GM15510 (cell line): ENCODE measurements around the gene HIVEP3.

Source experiments
- POLR2A ChIP-seq: IDR thresholded peaks from 3 replicates; pipeline ENCODE4 v1.6.1; 2011; ENCODE audit warnings: borderline replicate concordance; ENCODE audit not compliant: insufficient read length; ENCODE audit errors: extremely low read depth

Gene HIVEP3

DNA sequence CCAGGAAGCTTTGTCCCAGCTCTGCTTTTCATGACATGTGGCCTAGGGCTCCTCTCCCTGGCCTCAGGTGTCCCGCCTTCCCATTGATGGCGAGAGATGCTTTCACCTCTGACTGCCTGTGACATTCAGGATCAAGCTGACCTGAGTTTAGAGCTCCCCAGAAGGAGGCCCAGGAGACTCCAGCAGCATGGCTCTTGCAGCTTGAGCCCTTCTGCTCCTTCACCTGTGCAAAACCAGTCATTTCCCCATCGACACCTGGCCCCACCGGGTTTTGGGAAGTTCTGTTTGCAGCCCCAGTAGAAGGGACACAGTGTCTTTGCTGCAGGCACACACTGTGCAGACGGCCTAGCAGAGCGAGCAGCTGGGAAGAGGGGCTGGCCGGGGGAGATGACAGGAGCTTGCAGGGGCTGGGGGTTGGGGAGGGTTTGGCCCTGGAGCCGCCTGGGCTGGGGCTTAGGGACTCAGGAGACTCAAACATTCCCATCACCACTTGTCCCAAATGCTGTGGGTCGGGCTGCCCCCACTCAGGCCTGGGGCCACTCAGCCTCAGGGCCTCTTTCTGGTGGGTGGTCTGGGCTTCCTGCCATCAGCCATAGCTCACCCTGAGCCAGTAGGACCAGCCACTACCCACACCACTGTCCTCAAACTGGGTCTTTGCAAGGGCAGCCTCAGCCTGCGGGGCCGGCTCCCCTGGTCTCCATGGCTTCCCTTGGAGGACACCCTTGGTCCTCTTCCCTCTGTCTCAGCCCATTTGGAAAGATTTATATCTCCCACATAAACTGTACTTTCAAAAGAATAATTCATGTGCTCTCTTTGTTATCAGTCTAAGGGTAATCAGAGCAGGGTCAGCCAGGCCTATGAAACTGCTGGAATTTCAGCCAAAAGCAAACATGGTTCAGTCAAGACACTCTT, 430.4 kb downstream of the HIVEP3 start:
- no peak for TF ChIP-seq POLR2A

DNA sequence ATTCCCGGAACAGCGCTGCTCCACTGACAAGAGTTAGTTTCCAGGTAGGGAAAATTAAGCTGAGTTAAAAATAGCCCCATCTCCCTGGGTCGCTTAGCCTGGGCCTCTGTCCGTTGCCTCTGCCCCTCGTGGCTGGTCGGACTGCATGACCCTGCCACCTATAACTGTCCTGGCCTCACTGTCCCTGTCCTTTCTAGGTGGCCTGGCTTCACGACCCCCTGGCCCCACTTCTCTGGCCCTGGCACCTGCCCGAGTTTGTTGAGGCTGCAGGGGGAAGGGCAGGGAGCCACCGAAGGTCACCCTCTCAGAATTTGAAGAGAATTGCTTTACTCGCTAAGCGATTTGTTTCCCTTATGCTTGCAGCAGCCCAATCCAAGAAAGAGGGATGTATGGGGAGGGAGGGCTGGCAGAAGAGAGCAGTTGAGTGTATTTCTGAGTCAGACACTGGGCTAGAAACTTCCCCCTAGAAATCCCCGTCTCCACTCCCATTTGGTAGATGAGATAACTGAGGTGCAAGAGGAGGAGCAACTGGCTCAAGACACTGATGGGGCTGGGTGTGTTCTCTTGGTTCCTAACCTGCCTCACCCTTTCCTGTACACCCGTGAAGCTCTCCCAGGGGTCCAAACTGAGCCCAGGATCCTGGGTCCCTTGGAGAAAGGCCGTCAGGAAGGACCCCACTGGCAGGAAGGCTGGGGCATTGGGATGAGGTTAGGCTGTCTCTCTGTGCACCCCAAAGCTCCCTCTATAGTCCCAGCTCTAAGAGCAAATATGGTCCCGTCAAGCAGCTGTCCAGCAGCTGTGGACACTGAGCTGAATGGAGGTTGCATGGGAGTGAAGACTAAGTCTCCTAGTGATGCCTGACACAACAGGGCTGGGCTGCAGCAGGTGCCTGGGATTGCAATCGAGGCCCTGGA, 431.3 kb downstream of the HIVEP3 start:
- no peak for TF ChIP-seq POLR2A

GRCh38 chr1:41486371-41487125, 432.2 kb downstream of the HIVEP3 start:
- TF ChIP-seq POLR2A = no peak

DNA sequence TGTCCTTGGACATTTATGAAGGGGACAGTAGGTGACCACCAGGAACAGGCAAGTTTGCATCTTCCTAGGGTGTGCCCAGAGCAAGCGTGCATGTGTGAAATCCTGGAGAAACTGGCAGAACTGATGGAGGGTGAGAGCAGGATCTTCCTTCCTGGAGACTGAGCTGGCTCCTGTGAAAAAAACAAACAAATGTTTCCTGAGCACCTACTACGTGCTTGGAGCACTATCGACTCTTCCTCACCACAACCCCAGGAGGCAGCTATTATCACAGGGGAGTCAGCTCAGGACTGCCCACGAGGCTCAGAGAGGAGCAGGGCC, 432.7 kb downstream of the HIVEP3 start:
- no peak for TF ChIP-seq POLR2A

- no peak for TF ChIP-seq POLR2A
These were observed 433.1 kb downstream of the HIVEP3 start for GRCh38 chr1:41485605-41486004.

- TF ChIP-seq POLR2A = no peak
These were observed 434.1 kb downstream of the HIVEP3 start, which contains the start of gene EDN2 for GRCh38 chr1:41484402-41485241. Gene EDN2 (minus strand): TSS chr1:41484683. CDS start chr1:41484601, 82 bp downstream.

DNA sequence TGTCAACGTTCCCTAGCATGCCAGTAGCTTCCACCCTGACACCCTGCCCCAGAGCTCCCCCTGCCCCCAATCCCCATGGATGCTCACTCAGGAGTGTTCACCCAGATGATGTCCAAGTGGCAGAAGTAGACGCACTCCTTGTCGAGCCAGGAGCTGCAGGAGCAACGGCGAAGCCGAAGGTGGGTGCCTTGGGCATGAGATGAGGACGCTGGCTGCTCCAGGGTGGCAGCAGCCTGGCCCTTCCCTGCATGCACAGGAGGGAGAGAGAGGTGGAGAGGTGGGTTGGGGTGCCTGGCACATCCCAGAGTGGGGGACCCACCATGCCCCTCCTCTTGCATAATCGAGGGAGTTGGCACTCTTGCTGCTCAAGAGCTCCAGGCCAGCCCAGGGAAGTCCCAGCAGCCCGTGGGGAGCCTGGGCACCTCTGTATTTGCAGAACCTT, 434.7 kb downstream of the HIVEP3 start:
- TF ChIP-seq POLR2A = no peak

DNA sequence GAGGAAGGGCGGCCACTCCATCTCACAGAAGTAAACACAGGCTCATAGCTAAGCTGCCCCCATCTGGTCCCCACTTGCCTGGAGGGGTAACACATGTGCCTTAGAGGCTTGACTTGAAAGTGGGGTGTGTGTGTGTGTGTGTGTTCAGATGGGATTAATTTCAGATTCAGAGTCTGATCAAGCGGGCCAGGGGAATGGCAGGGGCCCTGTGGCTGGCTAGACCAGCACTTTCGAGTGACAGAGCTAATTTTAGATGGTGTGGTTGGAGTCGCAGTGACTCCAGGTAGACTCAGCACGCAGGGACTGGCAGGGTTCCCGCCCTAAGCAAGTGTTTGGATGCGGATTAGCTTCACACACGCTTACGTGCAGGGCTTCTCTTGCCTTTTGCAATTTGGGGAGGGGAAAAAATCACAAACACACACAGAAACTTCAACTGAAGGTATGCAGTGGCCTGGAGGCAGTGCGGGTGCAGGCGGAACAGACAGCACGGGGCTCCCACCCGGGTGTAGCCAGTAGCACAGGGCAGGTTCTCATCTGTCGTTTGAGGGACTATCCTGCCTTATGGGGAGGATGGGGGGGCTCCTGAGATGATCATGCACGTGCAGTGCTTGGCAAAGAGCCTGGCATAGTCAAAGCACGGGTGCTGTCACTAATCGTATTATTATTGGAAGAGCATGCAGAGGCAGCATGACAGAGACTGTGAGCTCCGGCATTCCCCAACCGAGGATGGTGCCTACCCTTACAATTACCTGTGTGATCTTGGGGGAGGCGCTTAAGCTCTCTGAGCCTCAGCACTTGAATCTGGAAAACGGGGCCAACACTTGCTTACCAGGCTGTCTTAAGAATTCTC, 435.5 kb downstream of the HIVEP3 start:
- TF ChIP-seq POLR2A = no peak

DNA sequence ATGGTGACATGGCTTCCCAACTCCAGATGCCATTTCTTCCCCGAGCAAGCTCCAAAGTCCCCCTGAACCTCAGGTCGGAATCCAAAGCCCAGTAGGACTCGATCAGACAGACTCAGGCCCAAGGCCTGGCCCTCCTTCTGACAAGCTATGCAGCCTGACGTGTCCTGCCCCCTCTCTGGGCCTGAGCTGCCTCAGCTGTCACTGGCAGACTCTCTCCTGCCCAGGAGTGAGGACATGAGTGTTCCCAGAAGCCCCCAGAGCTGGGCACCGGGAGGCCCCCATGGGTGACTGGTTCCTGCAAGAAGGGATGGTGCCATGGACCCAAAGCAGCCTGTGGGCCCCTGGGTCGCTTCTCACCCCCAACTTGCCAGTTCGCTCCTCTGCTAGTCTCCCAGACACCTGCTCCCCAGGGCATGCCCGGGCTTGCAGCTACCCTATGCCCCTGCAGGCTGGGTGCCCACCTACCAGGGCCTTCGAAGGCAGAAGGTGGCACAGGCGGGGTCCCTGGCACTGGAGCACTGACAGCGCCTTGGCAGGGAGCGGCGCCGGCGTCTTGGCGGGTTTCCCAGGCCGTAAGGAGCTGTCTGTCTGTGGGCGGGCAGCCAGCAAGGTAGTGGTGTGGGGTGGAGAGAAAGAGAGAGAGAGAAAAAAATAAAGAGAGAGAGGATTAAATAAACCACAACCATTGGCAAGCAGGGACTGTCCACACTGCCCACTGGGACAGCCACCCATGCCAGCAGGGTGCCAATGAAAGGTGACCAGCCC, 436.5 kb downstream of the HIVEP3 start:
- TF ChIP-seq POLR2A = no peak

- TF ChIP-seq POLR2A = no peak
These were observed 437.5 kb downstream of the HIVEP3 start for GRCh38 chr1:41481109-41481775.

GRCh38 chr1:41480204-41481108, 438.3 kb downstream of the HIVEP3 start:
- no peak for TF ChIP-seq POLR2A
